HG03045 (cell line): Measurements from ENCODE around the gene CCDC150.
"Not testable (repeated sequence)": the region's sequence is repeated elsewhere in the genome, so short reads cannot be mapped to it uniquely, and the experiment has no call there.

ENCODE experiments used
- ATAC-seq: cut with Tn5 transposase; IDR thresholded peaks from one replicate; pipeline ENCODE4 v1.9.1; 2021; ENCODE audit warnings: mild to moderate bottlenecking, moderate library complexity; ENCODE audit not compliant: unreplicated experiment

The CCDC150 gene

GRCh38 chr2:196639180-196640030 is at the start of gene CCDC150:
Gene CCDC150, plus strand, starts transcription at chr2:196639715. Its CDS starts 52 bp downstream, at chr2:196639767.
- ATAC-seq, result peak; percentile 100

GRCh38 chr2:196590286-196590685 is 49.2 kb upstream of the CCDC150 start:
- no peak for ATAC-seq

GRCh38 chr2:196591004-196591403 is 48.5 kb upstream of the CCDC150 start:
- ATAC-seq, result no peak

- no peak for ATAC-seq
Measured at GRCh38 chr2:196591621-196592022, 47.9 kb upstream of the CCDC150 start.

GRCh38 chr2:196592331-196592910 is 47.1 kb upstream of the CCDC150 start:
- ATAC-seq, result peak; percentile 13

GRCh38 chr2:196592911-196593881 is 46.3 kb upstream of the CCDC150 start, which contains the start of gene HECW2:
Gene HECW2, minus strand, starts transcription at chr2:196593554.
- peak; percentile 64 for ATAC-seq

- ATAC-seq, result no peak
Measured at GRCh38 chr2:196594158-196594557, 45.4 kb upstream of the CCDC150 start.

- no peak for ATAC-seq
Measured at GRCh38 chr2:196597531-196597930, 42.0 kb upstream of the CCDC150 start.

GRCh38 chr2:196598412-196598811 is 41.1 kb upstream of the CCDC150 start:
- no peak for ATAC-seq

GRCh38 chr2:196598846-196599245 is 40.7 kb upstream of the CCDC150 start:
- ATAC-seq, result no peak

- ATAC-seq, result no peak
Measured at GRCh38 chr2:196601430-196602306, 37.8 kb upstream of the CCDC150 start.

- no peak for ATAC-seq
Measured at GRCh38 chr2:196604196-196604595, 35.3 kb upstream of the CCDC150 start.

- ATAC-seq, result no peak
Measured at GRCh38 chr2:196606516-196606915, 33.0 kb upstream of the CCDC150 start.

- ATAC-seq, result no peak
Measured at GRCh38 chr2:196607073-196607472, 32.4 kb upstream of the CCDC150 start.

GRCh38 chr2:196607896-196608295 is 31.6 kb upstream of the CCDC150 start:
- not testable (repeated sequence) for ATAC-seq

- no peak for ATAC-seq
Measured at GRCh38 chr2:196609806-196610205, 29.7 kb upstream of the CCDC150 start.

- no peak for ATAC-seq
Measured at GRCh38 chr2:196610796-196611195, 28.7 kb upstream of the CCDC150 start.

- no peak for ATAC-seq
Measured at GRCh38 chr2:196613302-196613701, 26.2 kb upstream of the CCDC150 start.

- no peak for ATAC-seq
Measured at GRCh38 chr2:196617430-196617829, 22.1 kb upstream of the CCDC150 start.

GRCh38 chr2:196618661-196619060 is 20.9 kb upstream of the CCDC150 start:
- ATAC-seq, result no peak
